HG02588 (cell line): ENCODE data around the gene PNLIP.

Source experiments
- ATAC-seq: cut with Tn5 transposase; IDR thresholded peaks from one replicate; pipeline ENCODE4 v1.9.1; 2021; ENCODE audit warnings: mild to moderate bottlenecking, moderate library complexity; ENCODE audit not compliant: unreplicated experiment

Gene PNLIP

GRCh38 chr10:116612107-116612769 lies 66.5 kb downstream of the PNLIP start:
- ATAC-seq = no peak

GRCh38 chr10:116613471-116613870 lies 67.7 kb downstream of the PNLIP start:
- no peak for ATAC-seq

- ATAC-seq = no peak
Observed at GRCh38 chr10:116614796-116615195, 69.1 kb downstream of the PNLIP start.

- ATAC-seq = no peak
Observed at GRCh38 chr10:116615199-116615776, 69.6 kb downstream of the PNLIP start.
